OCI-M2 (cell line): ENCODE results near the gene HSH2D.

Experiments used
- DNase-seq: peaks from one replicate; lab custom pipeline; 2025; ENCODE audit not compliant: unreplicated experiment; lab: John Stamatoyannopoulos, UW

Gene HSH2D

DNA sequence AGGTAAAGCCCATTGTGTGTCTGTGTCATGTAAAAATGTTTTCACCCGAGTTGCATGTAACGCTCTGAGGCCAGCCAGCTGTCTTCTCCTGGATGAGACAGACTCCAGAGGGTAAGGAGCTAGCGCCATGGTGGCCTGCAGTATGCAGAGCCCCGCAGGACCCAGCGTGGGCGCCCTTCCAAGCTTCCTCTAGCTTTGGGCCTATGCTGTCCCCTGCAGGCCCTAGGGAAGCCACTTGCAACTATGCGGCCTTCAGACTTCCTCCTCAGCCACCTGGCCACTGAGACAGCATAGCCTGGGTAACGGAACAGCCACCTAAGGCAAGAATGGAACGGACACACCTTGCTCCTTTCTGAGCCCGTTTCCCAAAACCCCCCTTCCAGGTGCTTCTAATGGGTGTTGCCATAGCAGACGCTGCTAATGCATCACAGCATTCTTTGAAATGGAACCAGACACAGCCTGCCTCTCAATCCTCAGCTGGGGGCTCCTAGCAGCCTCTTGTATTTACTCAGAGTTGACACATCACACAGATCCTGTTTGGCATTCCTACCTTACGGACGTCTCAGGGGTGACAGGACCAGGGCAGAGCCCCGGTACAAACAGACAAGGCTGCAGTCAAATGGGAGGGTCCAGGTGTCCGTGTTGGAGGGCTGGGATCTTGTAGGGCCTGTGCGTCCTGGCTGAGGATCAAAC, 47.9 kb downstream of the HSH2D start:
- DNase-seq = no peak

DNA sequence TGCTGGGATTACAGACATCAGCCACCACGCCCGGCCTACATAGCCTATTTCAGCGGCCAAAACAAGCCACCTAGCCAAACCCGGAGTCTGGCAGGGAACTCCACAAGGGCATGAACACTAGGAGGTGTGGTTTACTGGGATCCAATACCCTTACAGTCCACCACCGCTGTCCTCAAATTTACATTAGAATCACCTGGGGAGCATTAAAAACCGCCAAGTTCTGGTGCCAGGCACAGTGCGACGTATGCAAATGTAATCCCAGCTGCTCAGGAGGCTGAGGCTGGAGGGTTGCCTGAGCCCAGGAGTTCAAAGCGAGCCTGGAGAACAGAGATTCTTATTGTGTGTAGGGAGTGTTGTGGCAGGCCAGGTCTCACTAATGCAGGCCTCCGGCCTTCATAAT, 50.0 kb downstream of the HSH2D start:
- DNase-seq = no peak

DNA sequence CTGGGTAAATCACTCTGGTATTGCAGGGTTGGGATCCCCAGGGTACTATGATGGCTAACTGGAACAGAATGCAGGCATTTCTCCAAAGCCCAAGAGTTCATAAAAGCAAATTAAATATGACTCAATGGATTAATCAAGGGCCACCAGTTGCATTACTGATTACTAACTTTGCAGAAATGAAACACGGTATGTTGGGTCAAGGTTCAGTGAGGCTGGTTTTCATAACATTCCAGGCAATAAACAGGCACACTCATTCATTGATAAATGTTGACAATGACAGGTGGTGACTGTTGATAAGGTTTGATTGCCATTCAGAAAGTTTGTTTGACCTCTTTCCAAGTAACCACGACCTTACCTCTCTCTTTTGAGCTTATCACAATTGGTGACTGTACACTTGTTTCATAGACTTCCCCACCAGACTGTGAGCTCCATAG, 53.7 kb downstream of the HSH2D start:
- no peak for DNase-seq

DNA sequence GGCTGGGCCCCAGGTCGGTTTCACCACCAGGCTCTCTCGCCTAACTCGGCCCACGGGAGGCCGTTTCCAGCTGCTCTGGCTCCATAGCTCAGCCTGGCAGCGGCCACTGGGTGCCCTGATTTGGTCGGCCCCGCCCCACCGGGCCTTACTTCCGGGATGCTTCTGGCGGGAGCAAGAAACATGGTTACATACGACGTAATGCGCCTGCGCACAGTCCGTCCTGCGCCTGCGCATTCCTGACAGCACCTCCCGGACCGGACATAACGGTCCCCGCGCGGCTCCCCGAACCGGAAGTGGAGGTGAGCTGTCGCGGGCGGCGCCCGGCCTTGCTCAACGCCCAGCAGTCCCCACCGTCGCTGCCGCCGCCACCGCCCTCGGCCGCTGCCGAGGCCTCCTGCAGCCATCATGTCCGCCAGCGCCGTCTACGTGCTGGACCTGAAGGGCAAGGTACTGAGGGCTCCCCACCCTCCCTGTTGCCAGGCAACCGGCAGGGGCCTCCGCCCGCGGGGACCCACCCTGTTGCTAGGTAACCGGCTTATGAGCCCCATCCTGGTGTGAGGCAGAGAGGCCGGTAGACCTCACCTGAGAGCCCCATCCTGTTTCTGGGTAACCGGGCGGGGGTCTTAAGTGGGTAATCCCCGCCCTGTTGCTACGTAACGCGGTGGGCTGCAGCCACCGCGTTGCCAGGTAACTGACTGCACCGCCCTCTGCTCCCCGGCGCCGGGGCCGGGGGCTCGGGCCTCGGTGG, 54.3 kb downstream of the HSH2D start, which contains the start of gene AP1M1:
Gene AP1M1, plus strand, starts transcription at position 290 of the 748 bp plus-strand sequence. Its CDS starts 116 bp downstream, at position 406.
- peak; percentile 99 for DNase-seq

DNA sequence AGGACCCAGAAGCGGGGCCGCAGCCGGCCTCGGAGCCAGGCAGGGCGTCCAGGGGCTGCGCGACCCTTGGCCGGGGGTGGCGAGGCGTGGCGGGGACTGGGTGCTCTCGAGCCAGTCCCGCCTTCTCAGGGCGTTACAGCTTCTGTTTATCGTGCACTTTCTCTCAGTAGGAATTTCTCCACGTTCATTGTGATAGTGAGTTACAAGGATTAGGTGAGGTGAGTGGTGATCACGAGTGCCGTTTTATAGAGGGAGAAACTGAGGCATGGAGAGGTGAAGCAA, 54.8 kb downstream of the HSH2D start:
- no peak for DNase-seq

DNA sequence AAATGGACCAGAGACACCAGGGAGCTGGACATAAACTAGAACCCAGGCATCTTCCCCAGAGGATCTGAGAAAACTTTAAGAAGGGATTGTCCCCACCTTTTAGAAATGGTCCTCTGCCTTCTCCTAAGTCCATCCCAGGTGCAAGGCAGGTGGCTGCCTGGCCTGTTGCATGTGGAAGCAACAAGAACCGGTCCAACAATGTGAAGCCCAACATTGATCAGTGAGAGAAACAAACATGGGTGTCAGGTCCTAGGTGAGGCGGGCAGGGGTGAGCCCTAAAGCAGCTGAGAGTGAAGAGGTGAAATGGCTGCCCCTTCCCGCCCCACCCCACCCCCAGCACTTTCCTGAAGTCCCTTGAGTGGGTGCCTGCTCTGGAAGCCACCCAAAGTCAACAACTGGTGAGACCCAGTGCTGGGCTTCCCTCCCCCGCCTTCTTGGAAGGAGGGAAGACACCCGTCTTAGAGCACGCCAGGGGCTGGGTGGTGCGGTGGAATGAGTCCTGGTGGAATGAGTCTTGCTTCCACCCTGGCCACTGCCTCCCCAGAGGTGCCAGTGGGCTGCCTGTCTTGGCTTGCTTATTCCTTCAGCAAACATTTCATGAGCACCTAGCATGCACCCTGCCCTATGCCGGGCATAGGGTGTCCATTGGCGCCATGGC, 55.9 kb downstream of the HSH2D start:
- DNase-seq = no peak

DNA sequence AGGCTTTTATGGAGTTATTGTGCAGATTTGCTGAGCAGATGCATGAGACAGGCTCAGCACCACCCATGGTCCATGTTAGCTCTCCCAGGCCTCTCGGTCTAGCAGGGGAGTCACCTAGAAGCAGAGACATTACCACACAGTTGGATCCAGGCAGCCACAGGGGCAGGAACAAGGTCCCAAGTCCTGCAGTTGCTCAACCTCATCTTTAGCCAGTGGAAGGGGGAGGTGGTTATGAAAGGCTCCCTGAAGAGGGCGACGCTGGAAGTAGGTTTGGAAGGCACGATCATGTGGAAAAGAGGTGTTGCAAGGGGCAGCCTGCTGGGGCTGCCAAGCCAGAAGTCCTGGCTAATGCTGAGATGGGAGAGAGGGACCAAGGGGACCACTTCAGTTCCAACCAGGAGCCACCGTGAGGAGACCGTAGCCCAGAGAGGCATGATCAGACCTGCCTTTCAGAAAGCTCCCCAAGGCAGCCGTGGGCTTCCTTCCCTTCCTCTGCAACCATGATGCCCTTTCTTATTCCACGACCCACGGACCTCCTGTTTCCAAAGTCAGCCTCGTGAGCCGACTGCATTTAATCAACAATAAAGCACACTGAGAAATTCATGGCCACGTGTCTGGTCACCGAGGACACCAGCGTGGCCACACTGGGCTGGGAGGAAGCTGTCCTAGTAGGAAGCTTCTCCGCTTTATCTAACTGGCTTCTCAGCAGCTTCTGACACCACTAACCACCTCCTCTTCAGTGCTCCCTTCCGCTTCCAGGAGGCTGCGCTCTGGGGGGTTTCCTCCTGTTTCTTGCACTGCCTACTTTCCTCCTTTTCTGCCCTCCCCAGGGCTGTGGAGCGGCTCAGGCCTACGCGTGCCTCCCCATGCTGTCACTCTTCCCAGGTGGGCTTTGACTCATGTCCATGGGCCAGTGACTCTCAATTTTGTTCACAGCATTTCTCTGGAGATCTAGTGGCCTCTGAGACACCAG, 56.8 kb downstream of the HSH2D start:
- no peak for DNase-seq

DNA sequence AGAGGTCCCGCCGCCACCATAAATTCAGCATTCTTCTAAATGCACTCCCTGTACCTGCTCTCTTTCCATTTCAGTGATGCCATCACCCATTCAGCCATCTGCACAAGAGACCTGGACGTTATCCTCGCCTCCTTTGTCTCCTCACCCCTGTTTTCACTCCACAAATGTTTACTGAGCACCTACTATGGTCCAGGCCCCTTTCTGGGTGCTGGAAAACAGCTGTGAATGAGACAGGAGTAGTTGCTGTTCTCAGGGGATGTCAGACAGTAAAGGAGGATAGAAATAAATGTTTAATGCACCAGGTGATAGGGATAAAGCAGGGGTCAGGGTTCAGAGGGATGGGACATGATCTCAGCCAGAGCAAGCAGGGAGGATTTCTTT, 57.5 kb downstream of the HSH2D start:
- DNase-seq = no peak

DNA sequence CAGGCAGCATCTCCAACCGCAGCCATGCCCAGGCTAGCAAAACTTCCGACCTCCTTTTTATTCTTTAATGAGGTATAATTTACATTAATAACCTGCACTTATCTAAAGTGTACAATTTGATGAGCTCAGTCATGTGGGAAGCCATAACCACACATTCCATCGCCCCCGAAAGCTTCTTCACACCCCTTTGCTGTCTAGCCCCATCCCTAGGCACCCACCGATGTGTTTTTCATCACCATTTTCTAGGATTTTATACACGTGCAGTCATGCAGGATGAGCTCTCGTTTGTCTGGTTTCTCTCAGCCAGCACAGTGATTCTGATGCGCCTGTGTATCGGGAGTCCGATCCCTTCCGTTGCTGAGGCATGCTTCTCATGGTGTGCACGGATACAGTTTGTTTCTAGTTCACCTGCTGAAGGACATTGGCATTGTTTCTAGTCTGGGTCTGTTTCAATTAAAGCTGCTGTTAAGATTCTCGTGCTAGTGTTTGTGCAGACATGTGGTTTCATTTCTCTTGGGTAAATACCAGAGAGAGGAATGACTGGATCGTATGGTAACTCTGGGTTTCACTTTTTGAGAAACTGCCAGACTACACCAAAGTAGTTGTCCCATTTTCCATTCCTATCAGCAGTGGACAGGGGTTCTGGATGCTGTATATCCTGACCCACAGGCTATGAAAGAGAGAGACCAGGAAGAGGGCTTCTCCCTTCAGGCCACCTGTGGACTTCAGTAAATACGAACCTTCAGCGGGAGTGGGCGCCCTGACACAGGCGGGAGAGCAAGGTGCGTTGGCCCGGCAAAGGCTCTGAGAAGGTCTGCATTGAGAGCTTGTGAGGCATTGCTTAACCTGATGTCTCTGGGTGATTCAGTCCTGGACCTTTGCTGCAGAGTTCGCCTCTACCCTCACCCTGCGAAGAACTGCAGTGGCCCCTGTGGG, 59.1 kb downstream of the HSH2D start:
- DNase-seq = no peak

DNA sequence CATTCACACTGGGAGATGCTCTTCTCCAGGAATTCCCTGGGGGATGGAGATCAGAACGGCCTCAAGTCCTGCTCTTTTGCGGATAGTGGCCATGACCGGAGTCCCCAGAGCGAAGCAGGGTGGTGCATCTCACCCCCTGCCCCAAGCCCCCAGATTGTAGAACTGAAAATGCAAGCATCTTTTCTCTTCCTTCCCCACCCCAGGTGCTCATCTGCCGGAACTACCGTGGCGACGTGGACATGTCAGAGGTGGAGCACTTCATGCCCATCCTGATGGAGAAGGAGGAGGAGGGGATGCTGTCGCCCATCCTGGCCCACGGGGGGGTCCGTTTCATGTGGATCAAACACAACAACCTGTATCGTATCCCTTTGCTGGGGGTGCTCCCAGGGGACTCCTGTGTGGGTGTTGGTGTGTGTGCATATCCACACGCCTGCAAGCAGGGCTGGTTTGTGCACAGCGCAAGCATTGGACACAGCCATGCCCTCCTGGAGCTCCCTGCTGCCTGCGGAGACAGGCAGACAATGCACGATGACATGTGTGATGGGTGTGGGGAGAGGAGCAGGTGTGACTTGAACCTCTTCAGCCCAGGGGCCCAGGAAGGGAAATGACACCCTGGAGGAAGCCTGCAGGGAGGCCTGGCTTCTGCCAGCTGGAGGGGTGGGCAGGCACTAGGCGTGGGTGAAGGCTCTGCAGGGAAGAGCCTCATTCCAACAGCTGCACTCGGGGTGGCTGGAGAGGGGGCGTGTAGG, 59.9 kb downstream of the HSH2D start:
- no peak for DNase-seq

DNA sequence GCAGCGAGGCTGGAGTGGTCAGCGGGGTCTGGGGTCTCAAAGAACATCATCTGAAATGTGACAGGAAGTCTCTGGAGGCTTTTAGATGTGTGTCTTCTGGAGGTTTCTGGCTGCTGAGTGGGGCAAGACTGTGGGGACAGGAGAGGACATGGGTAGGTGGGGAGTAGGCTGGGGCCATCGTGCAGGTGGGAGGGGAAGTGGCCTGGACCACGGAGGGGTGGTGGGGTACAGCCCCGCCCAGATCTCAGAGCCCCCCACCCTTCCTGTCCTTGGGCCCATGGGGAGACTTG, 60.5 kb downstream of the HSH2D start:
- no peak for DNase-seq

DNA sequence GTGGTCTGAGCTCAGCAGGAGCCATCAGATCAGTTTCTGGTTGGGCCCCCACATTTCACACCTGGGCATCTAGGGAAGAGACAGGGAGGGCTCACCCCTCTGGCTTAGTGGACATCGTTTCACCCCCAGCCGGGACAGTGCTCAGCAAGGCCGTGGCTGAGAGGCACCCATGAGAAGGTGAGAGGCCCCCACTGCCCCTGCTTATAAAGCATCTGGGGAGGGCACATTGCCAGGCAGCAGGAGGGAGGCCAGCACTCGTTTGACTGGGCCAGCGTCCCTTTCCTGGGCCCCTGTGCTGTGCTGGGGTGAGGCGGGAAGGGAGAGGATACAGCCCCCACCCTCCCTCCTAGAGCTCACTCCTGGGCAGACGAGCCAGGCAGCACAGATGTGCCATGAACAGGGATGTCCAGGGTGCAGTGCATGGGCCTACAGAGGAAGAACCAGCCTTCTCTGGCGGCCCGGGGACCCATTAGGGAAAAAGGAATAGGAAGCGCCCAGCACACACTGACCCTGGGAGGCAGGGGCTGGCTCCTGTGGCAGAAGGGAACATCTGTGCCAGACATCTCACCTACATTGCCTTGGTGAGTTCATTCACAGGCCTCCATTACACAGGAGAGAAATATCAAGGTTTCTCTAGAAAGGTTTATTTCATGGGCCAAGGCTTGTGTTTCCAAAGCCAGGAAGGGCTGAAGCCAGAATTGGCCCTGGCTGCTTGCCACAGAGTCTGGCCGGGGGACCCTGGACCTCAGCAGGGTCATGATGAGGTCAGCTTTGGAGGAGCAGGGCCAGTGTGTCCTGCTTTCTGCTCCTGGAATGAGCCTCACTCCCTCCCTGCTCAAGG, 61.9 kb downstream of the HSH2D start:
- no peak for DNase-seq

DNA sequence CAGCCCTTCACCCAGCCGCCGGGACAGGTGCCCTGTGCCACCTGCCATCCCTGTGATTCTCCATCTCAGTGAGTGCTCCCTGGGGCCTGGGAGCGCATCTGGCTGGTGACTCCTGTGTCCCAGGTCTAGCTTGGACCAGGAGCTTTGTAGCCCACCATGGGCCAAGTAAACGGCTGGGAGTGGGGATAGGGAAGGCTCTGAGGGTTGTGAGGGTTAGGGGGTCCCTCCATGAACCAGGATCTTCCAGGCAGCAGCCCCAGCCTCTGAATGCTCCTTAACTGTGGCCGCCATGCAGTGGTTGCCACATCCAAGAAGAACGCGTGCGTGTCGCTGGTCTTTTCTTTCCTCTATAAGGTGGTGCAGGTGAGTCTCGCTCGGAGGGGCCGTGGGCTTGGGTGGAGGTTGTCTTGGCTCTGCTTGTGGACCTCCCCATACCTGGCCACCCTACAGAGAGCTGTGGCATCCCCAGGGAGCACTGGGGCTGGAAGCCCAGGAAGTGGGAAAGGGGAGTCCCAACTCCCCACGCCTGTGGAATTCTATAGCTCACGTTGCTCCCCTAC, 62.6 kb downstream of the HSH2D start:
- DNase-seq = no peak

DNA sequence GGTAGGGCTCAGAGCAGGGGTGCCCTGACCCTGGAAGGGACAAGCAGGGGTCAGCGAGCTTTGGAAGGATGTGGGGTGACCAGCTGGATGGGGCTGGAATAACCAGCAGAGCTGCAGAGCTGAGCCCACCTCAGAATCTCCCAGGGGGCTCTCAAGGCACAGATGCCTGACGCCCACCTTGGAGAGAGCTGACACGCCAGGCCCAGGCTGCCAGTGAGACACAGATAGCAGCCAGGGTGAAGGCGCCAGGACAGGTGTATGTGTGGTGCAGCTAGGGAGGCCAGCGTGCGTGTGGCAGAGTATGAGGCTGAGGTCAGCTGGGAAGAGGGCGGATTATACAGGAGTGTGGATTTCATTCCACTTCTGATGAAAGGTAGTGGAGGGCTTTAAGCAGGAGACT, 63.2 kb downstream of the HSH2D start:
- no peak for DNase-seq

DNA sequence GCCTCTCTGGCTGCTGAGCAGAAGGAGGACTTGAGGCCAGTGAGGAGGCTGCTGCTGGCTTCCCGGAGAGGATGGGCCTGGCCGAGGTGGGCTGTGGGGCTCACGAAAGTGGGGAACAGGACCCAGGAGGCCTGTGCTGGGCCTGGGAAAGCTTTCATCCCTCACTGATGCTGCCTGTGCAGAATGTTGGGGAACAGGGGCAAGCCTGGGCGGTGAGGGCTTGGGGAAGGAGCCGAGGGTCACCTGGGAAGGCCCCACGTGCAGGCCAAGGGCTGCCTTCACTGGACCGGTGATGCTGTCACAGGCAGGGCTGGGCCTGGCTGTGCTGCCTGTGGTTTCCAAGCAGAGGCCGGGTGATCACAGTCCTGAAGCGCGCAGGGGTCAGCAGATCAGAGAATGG, 63.6 kb downstream of the HSH2D start:
- DNase-seq = no peak

DNA sequence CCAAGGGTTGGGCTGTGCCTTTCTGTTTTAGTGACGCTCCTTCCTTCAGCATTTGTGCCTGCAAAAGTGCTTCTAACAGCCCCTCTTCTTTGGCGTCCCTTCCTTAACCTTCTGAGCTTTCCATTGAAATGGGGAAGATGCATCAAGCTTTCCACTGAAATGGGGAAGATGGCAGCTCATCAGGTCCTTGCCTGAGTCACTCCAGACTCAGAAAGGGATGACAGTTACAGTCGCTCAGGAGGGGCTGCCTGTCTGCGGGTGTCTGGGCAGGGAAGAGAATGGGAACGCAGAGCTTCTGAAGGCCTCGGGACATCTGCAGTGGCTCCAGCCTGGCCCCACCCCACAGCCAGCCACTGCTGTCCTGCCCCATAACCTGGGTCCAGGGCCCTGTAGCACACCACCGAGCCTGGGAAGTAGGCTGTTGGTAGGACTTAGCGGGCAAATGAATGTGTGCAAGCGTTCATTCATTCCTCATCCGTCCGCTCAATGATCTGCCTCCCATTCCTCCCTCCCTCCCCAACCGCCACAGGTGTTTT, 64.1 kb downstream of the HSH2D start:
- DNase-seq = no peak
